Measurements from ENCODE around the gene NHLRC3.

DNA sequence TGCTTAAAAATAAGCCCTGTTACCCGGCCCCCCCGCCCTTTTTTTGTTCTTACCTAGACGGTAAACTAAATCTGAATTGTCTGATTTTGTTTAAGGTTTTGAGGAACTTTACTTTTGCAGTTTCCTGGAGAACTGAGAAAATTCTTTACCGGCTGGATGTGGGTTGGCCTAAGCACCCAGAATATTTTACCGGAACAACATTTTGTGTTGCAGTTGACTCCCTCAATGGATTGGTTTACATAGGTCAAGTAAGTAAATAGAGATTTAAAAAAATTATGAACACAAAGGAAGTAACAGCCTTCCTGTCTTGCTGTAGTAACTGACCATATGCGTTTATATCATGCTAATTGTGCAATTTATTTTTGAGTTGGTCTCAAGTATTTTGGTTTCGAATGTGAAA is 785 bp downstream of the NHLRC3 start:
- TF ChIP-seq POLR2A (IDR thresholded peaks at IDR 0.05) (no peak), POLR2AphosphoS5 (IDR thresholded peaks at IDR 0.05) (no peak)
- TF ChIP-seq, protein P1, sequence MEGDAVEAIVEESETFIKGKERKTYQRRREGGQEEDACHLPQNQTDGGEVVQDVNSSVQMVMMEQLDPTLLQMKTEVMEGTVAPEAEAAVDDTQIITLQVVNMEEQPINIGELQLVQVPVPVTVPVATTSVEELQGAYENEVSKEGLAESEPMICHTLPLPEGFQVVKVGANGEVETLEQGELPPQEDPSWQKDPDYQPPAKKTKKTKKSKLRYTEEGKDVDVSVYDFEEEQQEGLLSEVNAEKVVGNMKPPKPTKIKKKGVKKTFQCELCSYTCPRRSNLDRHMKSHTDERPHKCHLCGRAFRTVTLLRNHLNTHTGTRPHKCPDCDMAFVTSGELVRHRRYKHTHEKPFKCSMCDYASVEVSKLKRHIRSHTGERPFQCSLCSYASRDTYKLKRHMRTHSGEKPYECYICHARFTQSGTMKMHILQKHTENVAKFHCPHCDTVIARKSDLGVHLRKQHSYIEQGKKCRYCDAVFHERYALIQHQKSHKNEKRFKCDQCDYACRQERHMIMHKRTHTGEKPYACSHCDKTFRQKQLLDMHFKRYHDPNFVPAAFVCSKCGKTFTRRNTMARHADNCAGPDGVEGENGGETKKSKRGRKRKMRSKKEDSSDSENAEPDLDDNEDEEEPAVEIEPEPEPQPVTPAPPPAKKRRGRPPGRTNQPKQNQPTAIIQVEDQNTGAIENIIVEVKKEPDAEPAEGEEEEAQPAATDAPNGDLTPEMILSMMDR (IDR thresholded peaks at IDR 0.05) = no peak

Data from transverse colon (tissue), 4 donors.